ENCODE results near the gene WDFY3.

Gene WDFY3

DNA sequence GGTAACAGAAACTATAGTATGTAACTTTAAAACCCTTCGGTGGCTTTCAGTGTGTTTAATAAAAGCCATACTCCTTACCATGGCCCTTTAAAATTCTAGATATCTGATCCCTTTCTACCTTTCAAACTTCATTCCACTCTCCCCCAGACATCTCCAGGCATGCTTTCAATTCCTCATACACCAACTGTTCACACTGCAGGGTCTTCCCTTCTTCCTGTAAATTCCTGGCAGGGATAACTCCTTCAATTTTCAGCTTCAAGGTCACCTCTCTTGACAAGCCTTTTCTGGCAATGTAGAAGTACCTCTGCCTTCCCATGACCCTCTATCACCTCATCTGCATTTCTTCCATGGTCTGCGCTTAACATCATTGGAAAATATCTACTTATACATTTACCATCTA, 60.8 kb downstream of the WDFY3 start:
- Mint-ChIP-seq H3K27me3 (no peaks in the 10 kb centered on the region), H3K9me3 (no peaks in the 10 kb centered on the region), H3K27ac (no peak overlapping the region), H3K4me3 (no peak overlapping the region), H3K36me3 (ENCODE audit: low read depth) (no peaks in the 10 kb centered on the region), H3K4me1 (ENCODE audit: low read depth) (no peaks in the 10 kb centered on the region)
- DNase-seq = no peak

DNA sequence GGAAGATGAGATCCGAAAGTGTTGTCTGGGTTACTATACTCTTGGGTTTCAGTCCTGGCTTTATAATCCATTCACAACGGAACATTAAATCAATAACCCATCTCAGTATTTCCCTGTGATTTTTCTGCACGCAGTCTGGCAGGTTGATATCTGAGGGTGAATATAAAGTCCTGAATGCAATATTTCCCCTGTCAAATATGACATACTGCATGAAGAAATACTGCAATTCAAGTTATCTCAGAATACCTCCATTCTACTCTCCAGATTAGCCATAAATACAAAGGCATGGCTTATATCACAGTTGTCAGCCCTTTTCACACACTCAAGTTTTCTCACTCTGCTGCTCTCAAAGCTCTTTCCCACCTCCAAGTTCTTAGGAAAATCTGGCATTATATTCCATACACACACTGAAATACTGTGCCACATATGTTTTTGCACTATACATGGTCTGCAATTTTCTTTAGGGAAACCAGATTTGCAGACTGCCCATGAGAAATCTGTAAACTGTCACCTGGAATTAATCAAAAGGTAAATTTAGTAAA, 64.7 kb downstream of the WDFY3 start:
- Mint-ChIP-seq H3K27me3 (no peaks in the 10 kb centered on the region), H3K4me3 (no peak overlapping the region), H3K4me1 (ENCODE audit: low read depth) (no peaks in the 10 kb centered on the region), H3K9me3 (no peaks in the 10 kb centered on the region), H3K36me3 (ENCODE audit: low read depth) (no peaks in the 10 kb centered on the region), H3K27ac (no peak overlapping the region)
- no peak for DNase-seq

DNA sequence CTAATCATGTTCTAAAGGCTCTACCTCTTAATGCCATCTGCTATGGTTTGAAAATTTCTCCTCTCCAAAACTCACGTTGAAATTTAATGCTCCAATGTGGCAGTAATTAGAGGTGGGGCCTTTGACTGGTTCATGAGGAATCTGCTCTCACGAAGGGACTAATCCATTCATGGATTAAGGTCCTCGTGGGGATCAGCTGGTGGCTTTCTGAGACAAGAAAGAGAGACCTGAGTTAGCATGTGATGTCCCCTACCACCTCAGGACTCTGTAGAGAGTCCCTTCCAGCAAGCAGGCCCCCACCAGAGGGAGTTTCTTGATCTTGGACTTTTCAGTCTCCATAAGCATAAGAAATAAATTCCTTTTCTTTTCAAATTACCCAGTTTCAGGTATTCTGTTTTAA, 65.3 kb downstream of the WDFY3 start:
- Mint-ChIP-seq H3K27ac (no peak overlapping the region), H3K36me3 (ENCODE audit: low read depth) (no peaks in the 10 kb centered on the region), H3K27me3 (no peaks in the 10 kb centered on the region), H3K9me3 (no peaks in the 10 kb centered on the region), H3K4me1 (ENCODE audit: low read depth) (no peaks in the 10 kb centered on the region), H3K4me3 (no peak overlapping the region)
- DNase-seq = no peak

DNA sequence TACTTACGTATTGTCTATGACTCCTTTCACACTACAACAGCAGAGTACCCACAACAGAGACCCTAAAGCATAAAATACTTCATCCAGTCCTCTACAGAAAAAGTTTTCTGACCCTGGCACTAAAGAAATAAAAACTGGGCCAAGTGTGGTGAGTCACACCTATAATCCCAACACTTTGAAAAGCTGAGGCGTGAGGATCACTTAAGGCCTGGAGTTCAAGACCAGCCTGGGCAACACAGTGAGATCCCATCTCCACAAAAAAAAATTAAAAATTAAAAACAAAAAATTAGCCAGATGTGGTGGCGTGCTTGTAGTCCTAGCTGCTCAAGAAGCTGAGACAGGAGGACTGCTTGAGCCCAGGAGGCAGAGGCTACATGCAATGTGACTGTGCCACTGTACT, 66.9 kb downstream of the WDFY3 start:
- DNase-seq = no peak
- no peaks in the 10 kb centered on the region for H3K9me3 Mint-ChIP-seq
- H3K27me3 Mint-ChIP-seq = no peaks in the 10 kb centered on the region
- no peaks in the 10 kb centered on the region for H3K4me1 Mint-ChIP-seq (ENCODE audit: low read depth)
- H3K36me3 Mint-ChIP-seq (ENCODE audit: low read depth) = no peaks in the 10 kb centered on the region
- no peak overlapping the region for H3K27ac Mint-ChIP-seq
- no peak overlapping the region for H3K4me3 Mint-ChIP-seq

DNA sequence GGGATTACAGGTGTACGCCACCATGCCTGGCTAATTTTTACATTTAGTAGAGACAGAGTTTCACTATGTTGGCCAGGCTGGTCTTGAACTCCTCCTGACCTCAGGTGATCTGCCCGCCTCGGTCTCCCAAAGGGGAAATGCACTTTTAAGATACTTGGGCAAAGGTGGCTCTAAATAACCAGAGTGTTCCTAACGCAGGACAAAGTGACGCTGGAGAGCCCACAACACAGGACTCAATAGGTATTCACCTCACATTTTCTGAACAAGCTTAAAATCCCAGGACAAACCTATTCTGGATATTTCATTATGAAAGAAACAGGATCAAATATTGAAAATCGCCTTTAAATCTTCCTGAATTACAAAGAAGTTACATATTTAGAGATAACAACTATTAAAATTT, 69.0 kb downstream of the WDFY3 start:
- no peaks in the 10 kb centered on the region for H3K27me3 Mint-ChIP-seq
- H3K9me3 Mint-ChIP-seq = no peaks in the 10 kb centered on the region
- H3K4me3 Mint-ChIP-seq = no peak overlapping the region
- no peak overlapping the region for H3K27ac Mint-ChIP-seq
- no peak for DNase-seq
- H3K36me3 Mint-ChIP-seq (ENCODE audit: low read depth) = no peaks in the 10 kb centered on the region
- no peaks in the 10 kb centered on the region for H3K4me1 Mint-ChIP-seq (ENCODE audit: low read depth)

DNA sequence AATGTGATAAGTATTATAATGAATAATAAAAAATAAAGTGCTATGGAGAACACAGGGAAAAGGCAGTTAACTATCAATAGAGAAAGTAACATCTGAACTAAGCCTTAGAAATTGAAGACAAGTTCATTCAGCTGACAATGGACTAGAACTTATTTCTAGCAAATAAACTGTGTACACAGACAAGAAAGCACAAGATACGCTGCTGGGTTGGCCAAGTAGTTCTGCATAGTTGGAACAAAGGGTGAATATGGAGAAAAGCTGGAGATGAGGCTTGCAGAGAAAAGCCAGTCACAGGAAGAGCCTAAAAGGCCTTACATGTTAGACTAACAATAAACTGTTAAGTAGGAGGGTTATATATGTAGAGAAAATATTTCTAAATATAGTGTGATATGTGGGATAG, 71.2 kb downstream of the WDFY3 start:
- H3K9me3 Mint-ChIP-seq = no peaks in the 10 kb centered on the region
- DNase-seq = no peak
- H3K36me3 Mint-ChIP-seq (ENCODE audit: low read depth) = no peaks in the 10 kb centered on the region
- no peak overlapping the region for H3K27ac Mint-ChIP-seq
- H3K4me3 Mint-ChIP-seq = no peak overlapping the region
- no peaks in the 10 kb centered on the region for H3K4me1 Mint-ChIP-seq (ENCODE audit: low read depth)
- no peaks in the 10 kb centered on the region for H3K27me3 Mint-ChIP-seq

DNA sequence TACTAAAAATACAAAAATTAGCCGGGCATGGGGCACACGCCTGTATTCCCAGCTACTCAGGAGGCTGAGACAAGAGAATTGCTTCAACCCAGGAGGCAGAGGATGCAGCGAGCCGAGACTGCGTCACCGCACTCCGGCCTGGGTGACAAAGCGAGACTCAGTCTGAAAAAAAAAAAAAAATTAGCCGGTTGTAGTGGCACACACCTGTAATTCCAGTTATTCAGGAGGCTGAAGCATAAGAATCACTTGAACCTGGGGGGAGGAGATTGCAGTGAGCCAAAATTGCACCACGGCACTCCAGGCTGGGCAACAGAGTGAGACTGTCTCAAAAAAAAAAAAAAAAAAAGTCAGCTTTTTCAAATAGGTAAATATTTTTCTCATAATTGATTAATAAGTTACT, 71.9 kb downstream of the WDFY3 start:
- H3K9me3 Mint-ChIP-seq = no peaks in the 10 kb centered on the region
- no peaks in the 10 kb centered on the region for H3K36me3 Mint-ChIP-seq (ENCODE audit: low read depth)
- no peak overlapping the region for H3K4me3 Mint-ChIP-seq
- H3K27me3 Mint-ChIP-seq = no peaks in the 10 kb centered on the region
- no peak for DNase-seq
- H3K27ac Mint-ChIP-seq = no peak overlapping the region
- no peaks in the 10 kb centered on the region for H3K4me1 Mint-ChIP-seq (ENCODE audit: low read depth)

DNA sequence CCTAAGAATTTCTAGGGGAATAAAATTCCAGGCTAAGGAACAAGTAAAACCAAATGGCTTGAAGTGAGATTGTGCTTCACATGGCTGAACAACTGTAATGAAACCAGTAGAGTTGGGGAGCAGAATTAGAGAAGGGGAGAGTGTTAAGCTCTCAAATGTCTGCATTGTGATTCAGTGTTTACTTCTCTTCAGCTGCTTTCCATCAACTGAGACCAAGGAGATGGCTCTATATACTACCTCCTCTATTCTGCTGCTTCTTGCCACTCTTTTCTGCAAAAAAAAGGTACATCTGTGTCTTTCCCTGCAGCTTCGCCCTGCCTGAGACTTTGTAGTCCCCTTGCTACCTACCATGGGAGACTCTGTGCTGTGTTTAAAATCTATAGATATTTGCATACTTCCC, 73.5 kb downstream of the WDFY3 start:
- DNase-seq = no peak

DNA sequence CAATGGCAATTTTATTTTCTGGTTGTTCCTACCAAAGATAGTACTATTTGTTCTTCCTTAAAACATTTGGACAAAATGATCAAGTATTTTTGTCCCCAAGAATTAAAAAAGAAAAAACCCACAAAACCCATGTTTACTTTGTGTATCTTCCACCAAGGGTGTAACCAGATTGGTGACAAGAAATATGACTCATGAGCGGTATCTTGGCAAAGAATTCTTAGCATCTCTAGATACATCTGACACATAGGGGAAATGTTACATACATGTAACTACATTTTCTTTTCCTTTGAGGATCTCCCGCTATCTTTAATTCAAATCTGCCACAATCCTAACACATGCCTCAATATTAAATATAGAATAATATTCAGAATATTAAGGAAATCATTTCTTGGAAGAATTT, 78.7 kb downstream of the WDFY3 start:
- H3K4me3 Mint-ChIP-seq = no peak overlapping the region
- H3K4me1 Mint-ChIP-seq (ENCODE audit: low read depth) = no peaks in the 10 kb centered on the region
- no peak overlapping the region for H3K27ac Mint-ChIP-seq
- H3K9me3 Mint-ChIP-seq = no peaks in the 10 kb centered on the region
- no peak for DNase-seq
- no peaks in the 10 kb centered on the region for H3K27me3 Mint-ChIP-seq
- H3K36me3 Mint-ChIP-seq (ENCODE audit: low read depth) = no peaks in the 10 kb centered on the region

More for the DNA sequence above, 73.5 kb downstream of the WDFY3 start:
- Mint-ChIP-seq H3K27ac (no peak overlapping the region), H3K4me3 (no peak overlapping the region), H3K27me3 (no peaks in the 10 kb centered on the region), H3K36me3 (ENCODE audit: low read depth) (no peaks in the 10 kb centered on the region), H3K4me1 (ENCODE audit: low read depth) (no peaks in the 10 kb centered on the region), H3K9me3 (no peaks in the 10 kb centered on the region)

DNA sequence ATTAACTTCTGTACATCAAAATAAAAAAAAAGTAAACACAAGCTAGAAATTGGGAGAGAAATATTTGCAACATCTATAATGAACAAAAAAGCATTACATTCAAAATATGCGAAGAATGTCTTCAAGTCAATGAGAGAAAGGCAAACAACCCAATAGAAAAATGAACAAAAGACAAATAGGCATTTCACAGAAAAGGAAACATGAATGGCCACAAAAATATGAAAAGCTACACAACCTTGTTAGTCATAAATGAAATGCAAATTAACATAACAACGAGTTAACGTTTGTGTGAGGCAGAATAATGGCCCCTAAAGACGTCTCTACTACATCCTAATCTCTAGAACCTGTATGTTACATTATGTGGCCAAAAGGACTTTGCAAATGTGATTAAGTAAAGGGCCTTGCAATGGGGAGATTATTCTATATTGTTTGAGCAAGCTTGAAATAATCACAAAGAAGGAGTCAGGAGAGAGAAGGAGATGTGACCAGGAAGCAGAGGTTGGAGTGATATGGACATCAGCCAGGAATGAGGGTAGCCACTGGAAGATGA, 86.8 kb downstream of the WDFY3 start:
- DNase-seq = no peak
- H3K9me3 Mint-ChIP-seq = no peaks in the 10 kb centered on the region
- H3K4me1 Mint-ChIP-seq (ENCODE audit: low read depth) = no peaks in the 10 kb centered on the region
- H3K27me3 Mint-ChIP-seq = no peaks in the 10 kb centered on the region
- no peaks in the 10 kb centered on the region for H3K36me3 Mint-ChIP-seq (ENCODE audit: low read depth)
- no peak overlapping the region for H3K27ac Mint-ChIP-seq
- no peak overlapping the region for H3K4me3 Mint-ChIP-seq

DNA sequence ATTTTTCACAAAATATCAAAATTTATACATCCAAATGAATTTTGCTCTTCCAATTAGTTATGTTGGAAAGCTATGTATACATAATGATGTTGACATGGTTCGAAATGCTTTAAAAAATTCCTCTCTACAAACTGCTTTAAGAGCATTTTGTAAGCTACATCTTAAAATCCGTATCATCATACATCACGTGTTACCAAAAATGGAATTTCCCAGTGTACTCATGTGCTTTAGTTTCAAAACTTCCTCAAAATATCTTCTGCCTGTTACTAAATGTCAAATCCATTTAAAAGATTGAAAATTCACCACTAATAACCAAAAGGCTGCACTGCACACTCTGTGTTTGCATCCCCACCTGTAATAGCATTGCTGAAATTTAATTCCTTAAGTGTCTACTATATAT, 87.9 kb downstream of the WDFY3 start:
- H3K36me3 Mint-ChIP-seq (ENCODE audit: low read depth) = no peaks in the 10 kb centered on the region
- H3K9me3 Mint-ChIP-seq = no peaks in the 10 kb centered on the region
- no peak for DNase-seq
- no peaks in the 10 kb centered on the region for H3K27me3 Mint-ChIP-seq
- no peaks in the 10 kb centered on the region for H3K4me1 Mint-ChIP-seq (ENCODE audit: low read depth)
- H3K27ac Mint-ChIP-seq = no peak overlapping the region
- H3K4me3 Mint-ChIP-seq = no peak overlapping the region

DNA sequence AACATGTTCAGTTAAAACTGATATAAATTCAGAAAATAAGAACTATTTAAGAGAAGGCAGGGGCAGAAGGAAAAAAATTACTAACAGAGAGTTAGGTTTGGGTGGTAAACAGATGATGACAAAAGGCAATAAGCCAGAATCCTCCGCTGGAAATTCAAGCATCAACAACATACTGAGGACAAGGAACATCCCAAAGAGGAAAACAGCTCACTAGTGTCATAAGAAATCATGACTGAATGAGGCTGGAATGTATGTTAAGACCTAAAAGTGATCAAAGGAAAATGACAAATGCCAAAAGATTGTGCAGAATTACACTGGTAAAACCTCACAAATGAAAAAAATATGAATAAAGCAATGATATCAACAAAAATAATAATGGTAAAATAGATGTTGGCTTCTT, 88.4 kb downstream of the WDFY3 start:
- Mint-ChIP-seq H3K4me1 (ENCODE audit: low read depth) (no peaks in the 10 kb centered on the region), H3K27ac (no peak overlapping the region), H3K4me3 (no peak overlapping the region), H3K9me3 (no peaks in the 10 kb centered on the region), H3K36me3 (ENCODE audit: low read depth) (no peaks in the 10 kb centered on the region), H3K27me3 (no peaks in the 10 kb centered on the region)
- DNase-seq = no peak

DNA sequence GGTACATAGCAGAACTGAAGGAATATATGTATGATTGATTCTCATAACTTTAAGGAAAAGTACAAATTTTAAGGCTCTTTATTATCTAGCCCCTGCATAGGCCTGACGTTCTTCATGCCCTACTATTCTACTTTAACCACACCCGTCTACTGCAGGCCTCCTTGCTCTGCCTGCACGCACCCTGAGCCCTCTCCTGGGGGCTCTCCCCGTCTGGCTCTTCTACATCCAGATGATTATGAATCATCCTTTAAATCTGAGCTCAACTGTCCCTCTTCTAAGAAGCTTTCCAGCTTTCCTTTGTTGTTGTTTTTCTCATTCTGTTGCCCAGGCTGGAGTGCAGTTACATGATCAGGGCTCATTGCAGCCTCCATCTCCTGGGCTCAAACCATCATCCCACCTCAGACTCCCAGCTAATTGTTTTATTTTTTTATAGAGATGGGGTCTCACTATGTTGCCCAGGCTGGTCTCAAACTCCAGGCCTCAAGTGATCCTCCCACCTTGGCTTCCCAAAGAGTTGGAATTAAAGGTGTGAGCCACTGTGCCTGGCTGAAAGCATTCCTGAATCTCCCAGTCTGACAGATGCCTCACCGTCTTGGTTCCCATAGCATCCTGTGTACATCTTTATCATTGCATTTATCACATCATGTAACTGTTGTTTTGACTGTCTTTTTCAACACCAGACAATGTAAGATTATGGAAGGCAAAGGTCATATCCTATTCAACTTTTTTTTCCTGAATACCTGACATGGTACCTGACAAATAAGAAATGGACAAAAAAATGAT, 89.2 kb downstream of the WDFY3 start:
- Mint-ChIP-seq H3K9me3 (no peaks in the 10 kb centered on the region), H3K4me3 (no peak overlapping the region), H3K36me3 (ENCODE audit: low read depth) (no peaks in the 10 kb centered on the region), H3K27ac (no peak overlapping the region), H3K27me3 (no peaks in the 10 kb centered on the region), H3K4me1 (ENCODE audit: low read depth) (no peaks in the 10 kb centered on the region)
- no peak for DNase-seq

DNA sequence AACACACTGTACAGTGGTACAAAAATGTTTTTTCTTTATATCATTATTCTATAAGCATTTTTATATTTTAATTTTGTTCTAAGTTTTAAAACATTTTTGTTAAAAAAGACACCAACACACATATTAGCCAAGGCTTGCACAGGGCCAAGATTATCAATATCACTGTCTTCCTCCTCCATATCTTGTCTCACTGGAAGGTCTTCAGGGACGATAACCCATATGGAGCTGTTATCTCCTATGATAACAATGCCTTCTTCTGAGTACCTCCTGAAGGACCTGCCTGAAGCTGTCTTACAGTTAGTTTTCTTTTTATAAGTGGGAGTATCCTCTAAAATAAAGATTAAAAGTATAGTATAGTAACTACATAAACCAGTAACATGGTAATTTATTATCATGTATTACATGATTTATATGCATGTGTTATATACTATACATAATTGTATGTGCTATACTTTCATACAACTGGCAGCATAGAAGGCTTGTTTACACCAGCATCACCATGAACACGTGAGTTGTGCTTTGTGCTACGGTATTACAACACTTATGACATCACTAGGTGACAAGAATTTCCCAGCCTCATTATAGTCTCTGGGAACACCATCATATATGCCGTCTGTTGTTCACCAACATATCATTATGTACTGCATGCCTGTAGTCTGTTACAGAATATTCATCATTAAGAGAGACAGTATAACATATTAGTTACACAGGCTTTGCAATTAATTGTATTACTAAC, 90.7 kb downstream of the WDFY3 start:
- H3K27me3 Mint-ChIP-seq = no peaks in the 10 kb centered on the region
- H3K4me1 Mint-ChIP-seq (ENCODE audit: low read depth) = no peaks in the 10 kb centered on the region
- no peak overlapping the region for H3K4me3 Mint-ChIP-seq
- H3K27ac Mint-ChIP-seq = no peak overlapping the region
- no peaks in the 10 kb centered on the region for H3K9me3 Mint-ChIP-seq
- no peak for DNase-seq
- H3K36me3 Mint-ChIP-seq (ENCODE audit: low read depth) = no peaks in the 10 kb centered on the region

DNA sequence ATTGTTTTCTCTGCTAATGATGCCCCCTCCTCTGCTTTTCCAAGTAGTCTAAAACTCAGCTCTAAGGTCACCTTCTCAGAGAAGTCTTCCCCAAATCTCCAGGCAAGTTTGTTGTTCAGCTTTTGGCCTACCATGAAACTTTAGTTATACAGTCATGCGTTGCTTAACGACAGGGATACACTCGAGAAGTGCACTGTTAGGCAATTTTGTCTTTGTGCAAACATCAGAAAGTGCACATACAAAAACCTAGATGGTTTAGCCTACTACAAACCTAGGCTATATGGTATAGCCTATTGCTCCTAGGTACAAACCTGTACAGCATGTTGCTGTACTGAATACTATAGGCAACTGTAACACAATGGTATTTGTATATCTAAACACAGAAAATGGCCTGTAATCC, 91.9 kb downstream of the WDFY3 start:
- Mint-ChIP-seq H3K4me3 (no peak overlapping the region), H3K36me3 (ENCODE audit: low read depth) (no peaks in the 10 kb centered on the region), H3K27ac (no peak overlapping the region), H3K27me3 (no peaks in the 10 kb centered on the region), H3K4me1 (ENCODE audit: low read depth) (no peaks in the 10 kb centered on the region), H3K9me3 (no peaks in the 10 kb centered on the region)
- no peak for DNase-seq
